Neural cell (in vitro differentiated cells): ENCODE data around the gene NCR3LG1. TPM values are rescaled to one million over a fixed set of nuclear protein-coding genes. Genes with fewer than 3 reads are reported as not detected.

Experiments used
- H2AFZ ChIP-seq: fragments of 200-600, 300-800 bp; sonication (generic), shearing (Covaris generic); 2 replicates; pipeline ENCODE4 v1.6.0; 2014; ENCODE audit warnings: low read depth, mild to moderate bottlenecking, antibody characterized with exemption, low read length, moderate library complexity
- H3F3A ChIP-seq: fragments of 200-600 bp; shearing (Covaris generic); 2 replicates; pipeline ENCODE4 v1.6.1; 2016; ENCODE audit warnings: mild to moderate bottlenecking, moderate library complexity, mixed read lengths, antibody characterized with exemption, low read length; ENCODE audit not compliant: insufficient read depth, poor library complexity, severe bottlenecking
- H3K27ac ChIP-seq: fragments of 200-600, 300-800 bp; sonication (generic), shearing (Covaris generic); 2 replicates; pipeline ENCODE4 v1.5.1; 2014; ENCODE audit warnings: mild to moderate bottlenecking, low read length, moderate library complexity
- H3K27me3 ChIP-seq: fragments of 300-800, 200-600 bp; sonication (generic), shearing (Covaris generic); 2 replicates; pipeline ENCODE4 v1.6.0; 2014; ENCODE audit warnings: mild to moderate bottlenecking, low read depth, low read length, moderate library complexity; ENCODE audit not compliant: insufficient read depth
- H3K36me3 ChIP-seq: fragments of 300-800, 200-600 bp; sonication (generic), shearing (Covaris generic); 2 replicates; pipeline ENCODE4 v1.5.1; 2014; ENCODE audit warnings: mild to moderate bottlenecking, antibody characterized with exemption, low read length, moderate library complexity; ENCODE audit not compliant: insufficient read depth
- H3K4me2 ChIP-seq: fragments of 300-800, 200-600 bp; sonication (generic), shearing (Covaris generic); 2 replicates; pipeline ENCODE4 v1.6.0; 2014; ENCODE audit warnings: mild to moderate bottlenecking, low read length
- H3K4me3 ChIP-seq: fragments of 300-800, 200-600 bp; sonication (generic), shearing (Covaris generic); 2 replicates; pipeline ENCODE4 v1.5.1; 2014; ENCODE audit warnings: mild to moderate bottlenecking, low read length, moderate library complexity
- H3K79me2 ChIP-seq: fragments of 200-600 bp; shearing (Covaris generic); replicated peaks from 2 replicates; pipeline ENCODE4 v1.6.0; 2014; ENCODE audit warnings: mild to moderate bottlenecking, low read length, moderate library complexity; ENCODE audit not compliant: insufficient read depth
- H3K9ac ChIP-seq: fragments of 300-800, 200-600 bp; sonication (generic), shearing (Covaris generic); 2 replicates; pipeline ENCODE4 v1.6.1; 2016; ENCODE audit warnings: mild to moderate bottlenecking, low read length, mixed read lengths
- H3K9me2 ChIP-seq: fragments of 200-600 bp; shearing (Covaris generic); 2 replicates; pipeline ENCODE4 v1.6.1; 2016; ENCODE audit warnings: mild to moderate bottlenecking, low read length, mixed read lengths; ENCODE audit not compliant: insufficient read depth
- H3K9me3 ChIP-seq: fragments of 200-600, 300-800 bp; sonication (generic), shearing (Covaris generic); 2 replicates; pipeline ENCODE4 v1.6.1; 2016; ENCODE audit warnings: mild to moderate bottlenecking, mixed run types, low read length, moderate library complexity, mixed read lengths
- H4K20me1 ChIP-seq: fragments of 200-600 bp; shearing (Covaris generic); 2 replicates; pipeline ENCODE4 v1.6.1; 2016; ENCODE audit warnings: mild to moderate bottlenecking, mixed run types; ENCODE audit not compliant: insufficient read depth
- EP300 ChIP-seq: fragments of 450-650 bp; conservative IDR thresholded peaks from 2 replicates; pipeline ENCODE4 v1.6.1; 2014; ENCODE audit warnings: antibody characterized with exemption, mild to moderate bottlenecking, moderate library complexity; ENCODE audit not compliant: poor library complexity, severe bottlenecking
- EZH2 ChIP-seq: fragments of 200-600, 300-800 bp; shearing (Covaris generic), sonication (generic); IDR thresholded peaks from 2 replicates; pipeline ENCODE4 v1.6.1; 2014; ENCODE audit warnings: antibody characterized with exemption, low read length, borderline replicate concordance, mild to moderate bottlenecking; ENCODE audit not compliant: insufficient read depth, poor library complexity, severe bottlenecking
- MXI1 ChIP-seq: fragments of 450-650 bp; conservative IDR thresholded peaks from 2 replicates; pipeline ENCODE4 v1.6.1; 2014; ENCODE audit warnings: antibody characterized with exemption, mild to moderate bottlenecking; ENCODE audit not compliant: poor library complexity, severe bottlenecking
- POLR2AphosphoS5 ChIP-seq: IDR thresholded peaks from 2 replicates; pipeline ENCODE4 v1.6.1; 2012
- RAD21 ChIP-seq: fragments of 450-650 bp; conservative IDR thresholded peaks from 2 replicates; pipeline ENCODE4 v1.6.1; 2014; ENCODE audit warnings: antibody characterized with exemption, mild to moderate bottlenecking, moderate library complexity
- SMC3 ChIP-seq: fragments of 450-650 bp; conservative IDR thresholded peaks from 2 replicates; pipeline ENCODE4 v1.6.1; 2014; ENCODE audit warnings: antibody characterized with exemption, mild to moderate bottlenecking, moderate library complexity; ENCODE audit not compliant: poor library complexity
- TAF1 ChIP-seq: IDR thresholded peaks from 2 replicates; pipeline ENCODE4 v1.6.1; 2012; ENCODE audit warnings: low read depth
- polyA plus RNA-seq: library from polyadenylated mRNA; depleted of rRNA; stranded (reverse); fragments of >200 nt; gene quantifications from 2 replicates; pipeline ENCODE4 v1.2.3, GENCODE V29; 2014
- TF ChIP-seq, protein P1 (sequence below): fragments of 450-650 bp; IDR thresholded peaks from 2 replicates; pipeline ENCODE4 v1.5.1; 2014; ENCODE audit warnings: antibody characterized with exemption, mild to moderate bottlenecking, moderate library complexity; ENCODE audit not compliant: poor library complexity, severe bottlenecking
- TF ChIP-seq, protein P2 (sequence below): IDR thresholded peaks from 2 replicates; pipeline ENCODE4 v1.6.1; 2012; ENCODE audit warnings: borderline replicate concordance

Gene NCR3LG1
- polyA plus RNA-seq, 1 donor from 2014 or later: 3.1 TPM

DNA sequence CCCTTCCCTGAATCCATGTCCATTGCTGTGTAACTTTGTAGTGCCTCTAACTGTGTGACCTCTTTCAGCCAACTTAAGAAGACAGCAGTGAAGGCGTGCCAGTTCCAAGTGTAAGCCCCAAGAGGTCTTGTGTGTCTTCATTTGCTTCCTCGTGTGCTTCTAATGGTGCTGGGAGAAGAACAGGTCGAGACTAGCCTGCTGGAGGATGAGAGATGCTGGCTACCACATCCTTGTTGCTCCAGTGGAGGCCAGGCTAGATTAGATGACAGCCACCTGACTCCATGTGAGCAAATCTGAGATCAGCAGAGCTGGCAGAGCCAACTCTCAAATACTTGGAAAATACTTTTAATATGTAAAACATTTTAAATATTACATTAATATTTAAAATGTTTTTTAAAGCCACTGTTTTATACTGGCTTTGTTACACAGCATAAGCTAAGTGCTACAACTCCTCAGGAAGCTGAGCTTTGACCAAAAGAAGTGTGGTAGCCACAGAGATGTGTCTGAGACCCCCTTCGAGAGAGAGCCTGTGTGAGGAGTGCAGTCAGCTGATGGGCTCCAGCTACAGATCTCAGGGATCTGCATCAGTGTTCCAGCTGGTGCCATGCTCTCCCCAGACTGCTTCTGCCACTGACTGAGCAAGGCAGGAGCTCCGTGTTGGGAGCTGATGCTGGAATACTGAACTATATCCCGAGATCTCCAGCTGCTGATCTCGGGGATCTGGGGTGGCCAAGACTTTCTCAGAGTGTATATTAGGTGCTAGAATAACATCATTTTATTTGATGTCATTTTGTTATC lies 28.0 kb downstream of the NCR3LG1 start:
- no peak overlapping the region for H3K4me2 ChIP-seq
- H3K36me3 ChIP-seq: no peaks in the 10 kb centered on the region
- no peak overlapping the region for H3K4me3 ChIP-seq
- no peaks in the 10 kb centered on the region for H3K27me3 ChIP-seq
- no peaks in the 10 kb centered on the region for H3K9me2 ChIP-seq
- H4K20me1 ChIP-seq: no peaks in the 10 kb centered on the region
- H3F3A ChIP-seq: no peaks in the 10 kb centered on the region
- H3K9me3 ChIP-seq: no peaks in the 10 kb centered on the region
- no peak overlapping the region for H3K9ac ChIP-seq
- H3K27ac ChIP-seq: no peak overlapping the region
- no peak overlapping the region for H2AFZ ChIP-seq
- TF ChIP-seq POLR2AphosphoS5 (no peak), SMC3 (no peak), TAF1 (no peak), EZH2 (no peak), MXI1 (no peak), EP300 (no peak), RAD21 (no peak)
- TF ChIP-seq, protein P1, sequence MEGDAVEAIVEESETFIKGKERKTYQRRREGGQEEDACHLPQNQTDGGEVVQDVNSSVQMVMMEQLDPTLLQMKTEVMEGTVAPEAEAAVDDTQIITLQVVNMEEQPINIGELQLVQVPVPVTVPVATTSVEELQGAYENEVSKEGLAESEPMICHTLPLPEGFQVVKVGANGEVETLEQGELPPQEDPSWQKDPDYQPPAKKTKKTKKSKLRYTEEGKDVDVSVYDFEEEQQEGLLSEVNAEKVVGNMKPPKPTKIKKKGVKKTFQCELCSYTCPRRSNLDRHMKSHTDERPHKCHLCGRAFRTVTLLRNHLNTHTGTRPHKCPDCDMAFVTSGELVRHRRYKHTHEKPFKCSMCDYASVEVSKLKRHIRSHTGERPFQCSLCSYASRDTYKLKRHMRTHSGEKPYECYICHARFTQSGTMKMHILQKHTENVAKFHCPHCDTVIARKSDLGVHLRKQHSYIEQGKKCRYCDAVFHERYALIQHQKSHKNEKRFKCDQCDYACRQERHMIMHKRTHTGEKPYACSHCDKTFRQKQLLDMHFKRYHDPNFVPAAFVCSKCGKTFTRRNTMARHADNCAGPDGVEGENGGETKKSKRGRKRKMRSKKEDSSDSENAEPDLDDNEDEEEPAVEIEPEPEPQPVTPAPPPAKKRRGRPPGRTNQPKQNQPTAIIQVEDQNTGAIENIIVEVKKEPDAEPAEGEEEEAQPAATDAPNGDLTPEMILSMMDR: no peak
- TF ChIP-seq, protein P2, sequence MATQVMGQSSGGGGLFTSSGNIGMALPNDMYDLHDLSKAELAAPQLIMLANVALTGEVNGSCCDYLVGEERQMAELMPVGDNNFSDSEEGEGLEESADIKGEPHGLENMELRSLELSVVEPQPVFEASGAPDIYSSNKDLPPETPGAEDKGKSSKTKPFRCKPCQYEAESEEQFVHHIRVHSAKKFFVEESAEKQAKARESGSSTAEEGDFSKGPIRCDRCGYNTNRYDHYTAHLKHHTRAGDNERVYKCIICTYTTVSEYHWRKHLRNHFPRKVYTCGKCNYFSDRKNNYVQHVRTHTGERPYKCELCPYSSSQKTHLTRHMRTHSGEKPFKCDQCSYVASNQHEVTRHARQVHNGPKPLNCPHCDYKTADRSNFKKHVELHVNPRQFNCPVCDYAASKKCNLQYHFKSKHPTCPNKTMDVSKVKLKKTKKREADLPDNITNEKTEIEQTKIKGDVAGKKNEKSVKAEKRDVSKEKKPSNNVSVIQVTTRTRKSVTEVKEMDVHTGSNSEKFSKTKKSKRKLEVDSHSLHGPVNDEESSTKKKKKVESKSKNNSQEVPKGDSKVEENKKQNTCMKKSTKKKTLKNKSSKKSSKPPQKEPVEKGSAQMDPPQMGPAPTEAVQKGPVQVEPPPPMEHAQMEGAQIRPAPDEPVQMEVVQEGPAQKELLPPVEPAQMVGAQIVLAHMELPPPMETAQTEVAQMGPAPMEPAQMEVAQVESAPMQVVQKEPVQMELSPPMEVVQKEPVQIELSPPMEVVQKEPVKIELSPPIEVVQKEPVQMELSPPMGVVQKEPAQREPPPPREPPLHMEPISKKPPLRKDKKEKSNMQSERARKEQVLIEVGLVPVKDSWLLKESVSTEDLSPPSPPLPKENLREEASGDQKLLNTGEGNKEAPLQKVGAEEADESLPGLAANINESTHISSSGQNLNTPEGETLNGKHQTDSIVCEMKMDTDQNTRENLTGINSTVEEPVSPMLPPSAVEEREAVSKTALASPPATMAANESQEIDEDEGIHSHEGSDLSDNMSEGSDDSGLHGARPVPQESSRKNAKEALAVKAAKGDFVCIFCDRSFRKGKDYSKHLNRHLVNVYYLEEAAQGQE: no peak
- H3K79me2 ChIP-seq: no peaks in the 10 kb centered on the region

- Histone ChIP-seq H3K9me3 (no peaks in the 10 kb centered on the region), H2AFZ (no peak overlapping the region), H3K4me2 (no peak overlapping the region)
Observed at GRCh38 chr11:17381156-17381555, 29.6 kb downstream of the NCR3LG1 start.

More at GRCh38 chr11:17381156-17381555, 29.6 kb downstream of the NCR3LG1 start:
- H3K79me2 ChIP-seq: no peaks in the 10 kb centered on the region
- H3K4me3 ChIP-seq: no peak overlapping the region
- no peaks in the 10 kb centered on the region for H3K36me3 ChIP-seq
- no peaks in the 10 kb centered on the region for H4K20me1 ChIP-seq
- no peaks in the 10 kb centered on the region for H3F3A ChIP-seq
- H3K27ac ChIP-seq: no peak overlapping the region
- TF ChIP-seq EP300 (no peak), TAF1 (no peak), POLR2AphosphoS5 (no peak)
- no peak overlapping the region for H3K9ac ChIP-seq
- no peaks in the 10 kb centered on the region for H3K9me2 ChIP-seq
- no peaks in the 10 kb centered on the region for H3K27me3 ChIP-seq
